SK-N-SH (cell line): ENCODE results near the gene FAHD1. TPM values are rescaled to one million over a fixed set of nuclear protein-coding genes. Genes with fewer than 3 reads are reported as not detected.

ENCODE experiments used
- CTCF ChIA-PET: fragments of 300-600, 350-600 bp; formaldehyde crosslinking; extraction: SDS; loops from one replicate; lab custom pipeline; 2021; lab: Yijun Ruan, JAX
- POLR2A ChIA-PET: fragments of 350-600 bp; sonication (Branson Sonifier 250); formaldehyde crosslinking; extraction: SDS; loops from one replicate; lab custom pipeline; 2020; ENCODE audit warnings: antibody characterized with exemption, inconsistent platforms; lab: Yijun Ruan, JAX
- DNase-seq: peaks from one replicate; pipeline ENCODE4 v3.0.0; 2012
- H2AFZ ChIP-seq: fragments of 200-600 bp; sonication (generic); 2 replicates; pipeline ENCODE4 v1.8.1; 2016; ENCODE audit warnings: antibody characterized with exemption, mild to moderate bottlenecking, low read depth
- H3F3A ChIP-seq: fragments of 200-600 bp; sonication (generic); replicated peaks from 2 replicates; pipeline ENCODE3; 2016; ENCODE audit warnings: antibody characterized with exemption, mild to moderate bottlenecking; ENCODE audit not compliant: insufficient read depth
- H3K27ac ChIP-seq, 2 experiments: fragments of 200-500 bp in 1 of 2; fragments of 200-600 bp in 1 of 2; sonication (Bioruptor generic) in 1 of 2; sonication (generic), shearing (Covaris generic) in 1 of 2; 2 replicates each; pipeline versions ENCODE4 v1.5.1 to v1.6.1; 2014 to 2016; ENCODE audit warnings: low read depth in 2 of 2, inconsistent platforms in 1 of 2, low read length in 1 of 2, mild to moderate bottlenecking in 1 of 2, mixed read lengths in 1 of 2
- H3K27me3 ChIP-seq: fragments of 200-600 bp; sonication (generic), shearing (Covaris generic); 2 replicates; pipeline ENCODE4 v1.6.1; 2016; ENCODE audit warnings: mixed run types; ENCODE audit not compliant: insufficient read depth
- H3K36me3 ChIP-seq, 2 experiments: fragments of 200-500 bp in 1 of 2; fragments of 200-600 bp in 1 of 2; sonication (Bioruptor generic) in 1 of 2; sonication (generic) in 1 of 2; replicated peaks in 1 of 2; 2 replicates each; pipeline versions ENCODE3 to v1.5.1; 2014 to 2016; ENCODE audit warnings: low read length in 1 of 2, mild to moderate bottlenecking in 1 of 2; ENCODE audit not compliant: insufficient read depth in 2 of 2, control insufficient read depth in 1 of 2
- H3K4me1 ChIP-seq, 2 experiments: fragments of 200-500 bp in 1 of 2; fragments of 200-600 bp in 1 of 2; sonication (Bioruptor generic) in 1 of 2; sonication (generic), shearing (Covaris generic) in 1 of 2; 2 replicates each; pipeline versions ENCODE4 v1.5.1 to v1.6.1; 2014 to 2016; ENCODE audit warnings: low read depth in 1 of 2, low read length in 1 of 2, mixed run types in 1 of 2; ENCODE audit not compliant: insufficient read depth in 2 of 2, control insufficient read depth in 1 of 2
- H3K4me2 ChIP-seq: fragments of 200-600 bp; sonication (generic), shearing (Covaris generic); 2 replicates; pipeline ENCODE4 v1.6.1; 2017; ENCODE audit warnings: mixed run types
- H3K4me3 ChIP-seq, 2 experiments: fragments of 200-500 bp in 1 of 2; fragments of 200-600 bp in 1 of 2; sonication (Bioruptor generic) in 1 of 2; sonication (generic), shearing (Covaris generic) in 1 of 2; 2 replicates each; pipeline versions ENCODE4 v1.5.1 to v1.8.1; 2014 to 2016; ENCODE audit warnings: low read depth in 2 of 2, inconsistent platforms in 1 of 2, low read length in 1 of 2, mild to moderate bottlenecking in 1 of 2, mixed read lengths in 1 of 2, moderate library complexity in 1 of 2
- H3K79me2 ChIP-seq: fragments of 200-600 bp; sonication (generic); 2 replicates; pipeline ENCODE4 v1.8.1; 2017; ENCODE audit warnings: mild to moderate bottlenecking; ENCODE audit not compliant: insufficient read depth
- H3K9ac ChIP-seq: fragments of 200-600 bp; sonication (generic); 2 replicates; pipeline ENCODE4 v1.6.1; 2017; ENCODE audit warnings: mixed run types
- H3K9me2 ChIP-seq: fragments of 200-600 bp; sonication (generic); 2 replicates; pipeline ENCODE4 v1.6.1; 2017; ENCODE audit warnings: mixed run types
- H3K9me3 ChIP-seq: fragments of 200-600 bp; sonication (generic); 2 replicates; pipeline ENCODE4 v1.6.1; 2017; ENCODE audit warnings: mixed run types, mild to moderate bottlenecking, moderate library complexity
- H4K20me1 ChIP-seq: fragments of 200-600 bp; sonication (generic); 2 replicates; pipeline ENCODE4 v1.6.1; 2017; ENCODE audit warnings: mild to moderate bottlenecking, mixed run types; ENCODE audit not compliant: insufficient read depth
- EZH2phosphoT487 ChIP-seq: fragments of 200-600 bp; sonication (generic); IDR thresholded peaks from 2 replicates; pipeline ENCODE4 v1.6.1; 2017; ENCODE audit warnings: low read depth, mixed run types, mild to moderate bottlenecking, antibody characterized with exemption, moderate library complexity, borderline replicate concordance
- FOSL2 ChIP-seq: IDR thresholded peaks from 2 replicates; pipeline ENCODE4 v1.4.0; 2012; ENCODE audit warnings: low read depth, mild to moderate bottlenecking, moderate library complexity, borderline replicate concordance
- JUND ChIP-seq: IDR thresholded peaks from 2 replicates; pipeline ENCODE4 v1.4.0; 2012
- MAX ChIP-seq: IDR thresholded peaks from 2 replicates; pipeline ENCODE4 v1.4.0; 2012; ENCODE audit warnings: low read depth
- MXI1 ChIP-seq: IDR thresholded peaks from 2 replicates; pipeline ENCODE4 v1.6.1; 2012; ENCODE audit warnings: mild to moderate bottlenecking, low read depth, low read length, improper control_type of control experiment
- PBX3 ChIP-seq: IDR thresholded peaks from 2 replicates; pipeline ENCODE4; 2012
- RAD21 ChIP-seq: IDR thresholded peaks from 2 replicates; pipeline ENCODE4 v1.6.1; 2012; ENCODE audit warnings: mild to moderate bottlenecking, low read length
- SIN3A ChIP-seq: IDR thresholded peaks from 2 replicates; pipeline ENCODE4 v1.6.1; 2012; ENCODE audit warnings: low read depth, mild to moderate bottlenecking, low read length, moderate library complexity, borderline replicate concordance
- SMC3 ChIP-seq: IDR thresholded peaks from 2 replicates; pipeline ENCODE4 v1.6.1; 2012; ENCODE audit warnings: low read depth, low read length, improper control_type of control experiment
- TAF1 ChIP-seq: IDR thresholded peaks from 2 replicates; pipeline ENCODE4 v1.6.1; 2012; ENCODE audit warnings: low read depth, mild to moderate bottlenecking, low read length, moderate library complexity, borderline replicate concordance
- TCF12 ChIP-seq: IDR thresholded peaks from 2 replicates; pipeline ENCODE4 v1.4.0; 2012
- USF1 ChIP-seq: IDR thresholded peaks from 2 replicates; pipeline ENCODE4 v1.4.0; 2012; ENCODE audit warnings: low read depth, borderline replicate concordance
- WGBS: methylation state at CpG from one replicate; pipeline ENCODE4 v1.1.6; 2017; ENCODE audit warnings: low lambda C conversion rate; 5-methylcytosine and 5-hydroxymethylcytosine counted together
- polyA plus RNA-seq, 3 experiments: library from polyadenylated mRNA; depleted of rRNA; stranded (reverse); fragments of >200 nt; gene quantifications; 2 replicates each; pipeline ENCODE4 v1.2.3, GENCODE V29; 2012
- TF ChIP-seq, protein P1 (sequence below): fragments of 150-350 bp; IDR thresholded peaks from 2 replicates; pipeline ENCODE4 v1.6.1; 2017; ENCODE audit warnings: antibody characterized with exemption, low read length, low read depth, borderline replicate concordance

FAHD1 gene
- polyA plus RNA-seq, 1 of the 3 experiments (the other 2 are of a cell fraction): 59.0 TPM

GRCh38 chr16:1870365-1871082 is 43.5 kb downstream of the FAHD1 start:
- peak overlapping the region in 1 of 2 experiments; percentile 21; a peak in 1 of 4 replicates for H3K27ac ChIP-seq
- CTCF ChIA-PET: interaction anchor here (12.8 kb wide), 1 partner anchor 58 kb away, joined by 137 read pairs; no protein-coding TSS in a partner anchor
- WGBS: 43% methylated on average over 9 of the region's 9 CpGs

GRCh38 chr16:1871974-1872635 is 45.1 kb downstream of the FAHD1 start, which contains the start of gene MEIOB:
MEIOB (minus strand) TSS chr16:1872164; CDS start chr16:1868175, 3,989 bp downstream.
- no peaks in the 10 kb centered on the region for H3K9me2 ChIP-seq
- peak within 1 kb of the TSS; percentile 38 for H3K4me2 ChIP-seq
- no peaks in the 10 kb centered on the region for H3F3A ChIP-seq
- 6% methylated on average over 16 of the region's 68 CpGs for WGBS
- H3K9ac ChIP-seq: no peak within 1 kb of the TSS
- peak within 1 kb of the TSS in 1 of 2 experiments; percentile 21; a peak in 1 of 4 replicates for H3K27ac ChIP-seq
- peak; percentile 92 for DNase-seq
- no peaks in the 10 kb centered on the region; the same call in 1 of the 2 replicates for H3K27me3 ChIP-seq
- peak within 1 kb of the TSS; percentile 82; the same call in 1 of the 2 replicates for H2AFZ ChIP-seq
- ChIA-PET CTCF (interaction anchor here (0.9 to 12.8 kb wide), 3 partner anchors 57 to 89 kb away, joined by 3 to 137 read pairs (median 4); no protein-coding TSS in a partner anchor), POLR2A (interaction anchor here (1.6 kb wide), 1 partner anchor 93 kb away, joined by 6 read pairs; the partner anchor contains the start of gene RPS2)
- H3K79me2 ChIP-seq: no peaks in the 10 kb centered on the region
- H3K36me3 ChIP-seq: no peaks in the 10 kb centered on the region
- H3K9me3 ChIP-seq: no peaks in the 10 kb centered on the region
- peak within 1 kb of the TSS; percentile 26 to 37; a peak in 3 of 4 replicates for H3K4me3 ChIP-seq
- no peaks in the 10 kb centered on the region; a peak in 2 of 4 replicates for H3K4me1 ChIP-seq
- H4K20me1 ChIP-seq: no peaks in the 10 kb centered on the region
- TF ChIP-seq RAD21 (no peak), USF1 (no peak), EZH2phosphoT487 (no peak), TAF1 (no peak), SIN3A (no peak), TCF12 (no peak), SMC3 (no peak)
- TF ChIP-seq, protein P1, sequence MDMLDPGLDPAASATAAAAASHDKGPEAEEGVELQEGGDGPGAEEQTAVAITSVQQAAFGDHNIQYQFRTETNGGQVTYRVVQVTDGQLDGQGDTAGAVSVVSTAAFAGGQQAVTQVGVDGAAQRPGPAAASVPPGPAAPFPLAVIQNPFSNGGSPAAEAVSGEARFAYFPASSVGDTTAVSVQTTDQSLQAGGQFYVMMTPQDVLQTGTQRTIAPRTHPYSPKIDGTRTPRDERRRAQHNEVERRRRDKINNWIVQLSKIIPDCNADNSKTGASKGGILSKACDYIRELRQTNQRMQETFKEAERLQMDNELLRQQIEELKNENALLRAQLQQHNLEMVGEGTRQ: no peak

More at GRCh38 chr16:1870365-1871082, 43.5 kb downstream of the FAHD1 start:
- Histone ChIP-seq H3F3A (no peaks in the 10 kb centered on the region), H3K4me3 (no peak overlapping the region), H3K9ac (no peak overlapping the region), H3K79me2 (no peaks in the 10 kb centered on the region), H3K9me2 (no peaks in the 10 kb centered on the region), H3K27me3 (no peaks in the 10 kb centered on the region; the same call in 1 of the 2 replicates), H3K4me1 (no peaks in the 10 kb centered on the region; a peak in 2 of 4 replicates), H3K36me3 (no peaks in the 10 kb centered on the region), H2AFZ (peak overlapping the region; percentile 66; the same call in 1 of the 2 replicates), H3K9me3 (no peaks in the 10 kb centered on the region), H3K4me2 (peak overlapping the region; percentile 38; the same call in 1 of the 2 replicates), H4K20me1 (no peaks in the 10 kb centered on the region)
- DNase-seq: no peak
- TF ChIP-seq MXI1: no peak
- peak; percentile 74 for TF ChIP-seq FOSL2
- peak; percentile 64 for TF ChIP-seq JUND
- no peak for TF ChIP-seq USF1
- peak; percentile 36; the same call in 1 of the 2 replicates for TF ChIP-seq PBX3
- no peak for TF ChIP-seq MAX
- POLR2A ChIA-PET: no interaction called here
